Left lung (tissue), 10 donors: ENCODE data around the gene EHD1. TPM values are rescaled to one million over a fixed set of nuclear protein-coding genes. Genes with fewer than 3 reads are reported as not detected.

Source experiments
- ATAC-seq: fragments of 200-7000 bp; cut with Tn5 transposase; one replicate; pipeline ENCODE4 v1.9.1; 2020; ENCODE audit warnings: moderate library complexity
- DNase-seq, 4 donors: peaks; one replicate each; pipeline ENCODE4 v3.0.0-alpha.2; 2013 to 2020
- H3K27ac ChIP-seq, 2 donors: fragments of 200-600 bp; sonication (generic) in 1 of 2; one replicate each; pipeline versions ENCODE4 v1.5.0 to v1.8.0; 2020 to 2021
- H3K27me3 ChIP-seq, 2 donors: fragments of 200-600 bp; sonication (generic) in 1 of 2; one replicate each; pipeline versions ENCODE4 v1.5.0 to v1.8.0; 2020 to 2021
- H3K36me3 ChIP-seq, 2 donors: fragments of 200-600 bp; sonication (generic) in 1 of 2; one replicate each; pipeline versions ENCODE4 v1.5.0 to v1.8.0; 2020 to 2021
- H3K4me1 ChIP-seq, 2 donors: fragments of 200-600 bp; one replicate each; pipeline ENCODE4 v1.8.0; 2021
- H3K4me3 ChIP-seq, 2 donors: fragments of 200-600 bp; sonication (generic) in 1 of 2; one replicate each; pipeline versions ENCODE4 v1.5.0 to v1.8.0; 2020 to 2021; ENCODE audit warnings: mild to moderate bottlenecking in 1 of 2
- H3K9me3 ChIP-seq, 2 donors: fragments of 200-600 bp; sonication (generic) in 1 of 2; one replicate each; pipeline versions ENCODE4 v1.5.0 to v1.8.0; 2020 to 2021
- CTCF ChIP-seq, 2 donors: fragments of 200-600 bp; sonication (generic) in 1 of 2; IDR thresholded peaks; one replicate each; pipeline versions ENCODE4 v1.5.0 to v1.8.0; 2021; ENCODE audit warnings: antibody characterized with exemption in 2 of 2
- intact Hi-C, 2 donors: fragments of 100-400 bp; cut with DNase I; formaldehyde crosslinking; loops; one replicate each; pipeline versions ENCODE4 v1.11.2 to v1.14.2; 2022
- polyA plus RNA-seq, 6 donors: library from polyadenylated mRNA; unstranded; fragments of 120-200 nt; gene quantifications; one replicate each; pipeline ENCODE4 v1.2.1, GENCODE V29; 2013; ENCODE audit not compliant: insufficient read length in 6 of 6
- total RNA-seq, 2 donors: library from RNA; stranded (reverse); fragmentation: NEBNext Ultra II Directional; extraction: Animal tissue kit (Norgen Biotek cat#: 25700); gene quantifications; one replicate each; pipeline ENCODE4 v1.2.1, GENCODE V29; 2021
- donor health status: DM: no; HTN: yes; CAD: no.
- donor health status: DM: no; HTN: no; CAD: no.

Gene EHD1
- total and polyA plus RNA-seq, 8 donors: 44.7 to 153 (median 55.4) TPM

- Histone ChIP-seq H3K27ac (peak overlapping the region in 1 of 2 donors; percentile 92), H3K36me3 (peaks cover 0 to 48% of the 10 kb centered on the region in 2 donors), H3K9me3 (no peaks in the 10 kb centered on the region), H3K4me1 (peaks cover 43 to 100% of the 10 kb centered on the region in 2 donors), H3K4me3 (no peak overlapping the region), H3K27me3 (no peaks in the 10 kb centered on the region)
- intact Hi-C loops: no loop called here
- ATAC-seq: no peak
- TF ChIP-seq CTCF (IDR thresholded peaks at IDR 0.05): no peak
- DNase-seq: peak in 1 of 4 donors; percentile 75
These were observed 26.5 kb downstream of the EHD1 start for GRCh38 chr11:64851831-64852351.

- peaks cover 35 to 99% of the 10 kb centered on the region in 2 donors for H3K4me1 ChIP-seq
- intact Hi-C loops: no loop called here
- H3K9me3 ChIP-seq: no peaks in the 10 kb centered on the region
- peaks cover 0 to 42% of the 10 kb centered on the region in 2 donors for H3K36me3 ChIP-seq
- DNase-seq (peak in 1 of 4 donors; percentile 83), ATAC-seq (no peak)
- peak overlapping the region in 1 of 2 donors; percentile 92 for H3K27ac ChIP-seq
- H3K4me3 ChIP-seq: no peak overlapping the region
- H3K27me3 ChIP-seq: no peaks in the 10 kb centered on the region
- TF ChIP-seq CTCF (IDR thresholded peaks at IDR 0.05): no peak
These were observed 27.3 kb downstream of the EHD1 start for GRCh38 chr11:64850979-64851567.

GRCh38 chr11:64849598-64850356, 28.6 kb downstream of the EHD1 start:
- peaks cover 0 to 35% of the 10 kb centered on the region in 2 donors for H3K36me3 ChIP-seq
- ATAC-seq (no peak), DNase-seq (peak in 2 of 4 donors; percentile 65 to 69)
- H3K27me3 ChIP-seq: no peaks in the 10 kb centered on the region
- H3K4me3 ChIP-seq: no peak overlapping the region
- peaks cover 23 to 91% of the 10 kb centered on the region in 2 donors for H3K4me1 ChIP-seq
- peak overlapping the region; percentile 11 to 92 for H3K27ac ChIP-seq
- TF ChIP-seq CTCF (IDR thresholded peaks at IDR 0.05): no peak
- intact Hi-C loops: loop anchor here (5.0 to 10.0 kb wide), 3 partner anchors 43 to 175 kb away; partner anchors contain the start of gene SNX15 (in 1 of the 2)
- no peaks in the 10 kb centered on the region for H3K9me3 ChIP-seq

GRCh38 chr11:64848826-64849597, 29.4 kb downstream of the EHD1 start:
- H3K4me3 ChIP-seq: no peak overlapping the region
- no peaks in the 10 kb centered on the region for H3K27me3 ChIP-seq
- H3K36me3 ChIP-seq: peaks cover 0 to 27% of the 10 kb centered on the region in 2 donors
- peak overlapping the region in 1 of 2 donors; percentile 92 for H3K27ac ChIP-seq
- intact Hi-C loops: loop anchor here (5.0 to 10.0 kb wide), 3 partner anchors 43 to 176 kb away; partner anchors contain the start of gene SNX15 (in 1 of the 2)
- peaks cover 16 to 91% of the 10 kb centered on the region in 2 donors for H3K4me1 ChIP-seq
- ATAC-seq (peak; percentile 4), DNase-seq (peak in 1 of 4 donors; percentile 69)
- TF ChIP-seq CTCF (IDR thresholded peaks at IDR 0.05): no peak
- no peaks in the 10 kb centered on the region for H3K9me3 ChIP-seq
